DMS79 (cell line): ENCODE results near the gene AZGP1.
"Not testable (repeated sequence)": the region's sequence is repeated elsewhere in the genome, so short reads cannot be mapped to it uniquely, and the experiment has no call there.

Experiments used
- DNase-seq: peaks from one replicate; lab custom pipeline; 2025; lab: John Stamatoyannopoulos, UW

AZGP1 gene

GRCh38 chr7:99950819-99951218 lies 25.0 kb downstream of the AZGP1 start:
- not testable (repeated sequence) for DNase-seq

DNA sequence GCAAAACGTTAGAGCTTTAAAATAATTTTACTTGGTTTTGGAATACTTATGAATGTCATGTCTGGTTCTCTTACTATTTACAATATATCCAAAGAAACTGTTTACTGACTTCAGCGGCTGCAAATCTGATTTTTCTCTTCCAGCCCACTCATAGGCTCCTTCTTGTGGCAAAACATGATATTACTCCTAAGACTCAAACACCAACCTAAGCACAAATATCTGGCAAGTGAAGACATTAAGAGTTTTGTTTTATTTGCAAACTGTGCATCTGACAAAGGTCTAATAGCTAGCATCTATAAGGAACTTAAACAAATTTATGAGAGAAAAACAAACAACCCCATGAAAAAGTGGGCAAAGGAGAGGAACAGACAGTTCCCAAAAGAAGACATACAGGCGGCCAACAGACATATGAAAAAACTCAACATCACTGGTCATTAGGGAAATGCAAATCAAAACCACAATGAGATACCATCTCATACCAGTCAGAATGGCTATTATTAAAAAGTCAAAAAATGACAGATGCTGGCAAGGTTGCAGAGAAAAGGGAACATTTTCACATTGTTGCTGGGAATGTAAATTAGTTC lies 26.1 kb downstream of the AZGP1 start:
- no peak for DNase-seq

DNA sequence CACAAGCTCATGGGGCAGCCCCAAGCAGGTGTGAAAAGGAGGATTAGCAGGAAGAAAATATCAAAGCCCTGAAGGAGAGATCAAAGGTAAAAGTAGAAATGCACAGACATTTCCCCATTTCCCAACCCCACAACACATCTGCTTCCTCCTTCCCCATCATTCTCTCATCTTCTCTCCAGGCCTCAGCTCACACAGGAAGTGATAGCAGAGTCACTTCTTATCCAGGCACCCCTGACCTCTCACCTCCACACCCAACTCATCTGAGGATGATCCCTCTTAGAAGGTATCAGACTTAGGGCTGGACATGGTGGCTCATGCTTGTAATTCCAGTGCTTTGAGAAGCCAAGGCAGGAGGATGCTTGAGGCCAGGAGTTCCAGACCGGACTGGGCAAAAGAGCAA lies 28.2 kb downstream of the AZGP1 start:
- no peak for DNase-seq

GRCh38 chr7:99944497-99945070 lies 31.2 kb downstream of the AZGP1 start:
- no peak for DNase-seq

- no peak for DNase-seq
Measured at GRCh38 chr7:99943641-99944496, 32.0 kb downstream of the AZGP1 start.

GRCh38 chr7:99938296-99938695 lies 37.5 kb downstream of the AZGP1 start:
- no peak for DNase-seq

DNA sequence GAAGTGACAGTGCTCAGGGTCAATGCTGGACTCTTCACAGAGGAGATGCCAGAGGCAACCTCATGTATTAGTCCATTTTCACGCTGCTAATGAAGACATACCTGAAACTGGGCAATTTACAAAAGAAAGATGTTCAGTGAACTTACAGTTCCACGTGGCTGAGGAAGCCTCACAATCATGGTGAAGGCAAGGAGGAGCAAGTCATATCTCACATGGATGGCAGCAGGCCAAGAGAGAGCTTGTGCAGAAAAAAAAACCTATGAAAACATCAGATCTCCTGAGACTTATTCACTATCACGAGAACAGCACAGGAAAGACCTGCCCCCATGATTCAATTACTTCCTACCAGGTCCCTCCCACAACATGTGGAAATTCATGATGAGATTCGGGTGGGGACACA lies 40.8 kb downstream of the AZGP1 start:
- not testable (repeated sequence) for DNase-seq

DNA sequence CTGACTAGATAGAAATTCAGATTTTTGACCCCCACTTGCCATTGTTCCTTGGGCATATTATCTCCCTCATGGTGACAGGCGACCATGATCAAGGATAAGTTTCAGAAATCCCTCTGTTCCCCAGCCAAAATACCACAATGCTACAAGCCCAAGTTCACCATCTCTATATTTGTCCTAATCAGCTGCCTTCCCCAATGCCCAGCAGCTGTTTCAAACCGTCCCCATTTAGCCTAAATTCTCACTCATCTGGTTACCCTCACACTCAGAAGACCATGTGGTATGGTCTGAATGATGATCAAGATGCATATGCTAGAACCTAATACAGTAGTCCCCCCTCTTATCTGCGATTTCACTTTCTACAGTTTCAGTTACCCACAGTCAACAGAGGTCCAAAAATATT lies 45.5 kb downstream of the AZGP1 start:
- no peak for DNase-seq

- no peak for DNase-seq
Measured at GRCh38 chr7:99929730-99930053, 46.1 kb downstream of the AZGP1 start.

GRCh38 chr7:99928994-99929729 lies 46.7 kb downstream of the AZGP1 start, which contains the start of gene GJC3:
Gene GJC3, minus strand, starts transcription at chr7:99929620. Its CDS starts 0 bp downstream, at chr7:99929620.
- DNase-seq, result peak; percentile 45

- DNase-seq, result no peak
Measured at GRCh38 chr7:99928188-99928587, 47.6 kb downstream of the AZGP1 start.

GRCh38 chr7:99927536-99927935 lies 48.3 kb downstream of the AZGP1 start:
- no peak for DNase-seq

- DNase-seq, result no peak
Measured at GRCh38 chr7:99926321-99926720, 49.5 kb downstream of the AZGP1 start.

GRCh38 chr7:99923200-99923599 lies 52.6 kb downstream of the AZGP1 start:
- DNase-seq, result no peak

DNA sequence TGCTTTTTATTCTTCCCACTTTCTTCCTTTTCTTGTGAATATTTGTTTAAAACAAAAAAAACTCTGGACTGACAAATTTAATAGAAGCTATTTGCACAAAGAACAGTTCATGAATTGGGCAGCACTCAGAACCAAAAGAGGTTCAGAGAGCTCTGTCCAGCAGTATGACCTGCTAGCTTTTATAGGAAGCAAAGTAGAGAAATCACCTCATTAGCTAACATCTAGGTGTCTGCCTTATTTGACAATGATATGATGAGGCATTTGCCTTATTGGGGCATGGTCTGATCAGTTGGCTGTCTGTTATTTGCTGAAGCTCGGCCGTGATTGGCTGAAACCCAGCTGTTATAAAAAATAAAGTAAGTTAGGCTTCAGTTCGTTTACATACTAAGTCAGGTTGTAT lies 55.7 kb downstream of the AZGP1 start:
- DNase-seq, result no peak

GRCh38 chr7:99919814-99920112 lies 56.1 kb downstream of the AZGP1 start:
- DNase-seq, result no peak

- peak; percentile 90 for DNase-seq
Measured at GRCh38 chr7:99918959-99919813, 56.6 kb downstream of the AZGP1 start, which contains the start of gene TRIM4. Gene TRIM4, minus strand, starts transcription at chr7:99919530. Its CDS starts 129 bp downstream, at chr7:99919401.
